Activated CD4-positive, alpha-beta T cell treated with anti-CD3 and anti-CD28 coated beads for 48 hours (primary cell): Measurements from ENCODE around the gene ZC3H7B.
"Not testable (repeated sequence)": the region's sequence is repeated elsewhere in the genome, so short reads cannot be mapped to it uniquely, and the experiment has no call there.

ENCODE experiments used
- DNase-seq: peaks from one replicate; pipeline ENCODE4 v3.0.0-alpha.2; 2020

Gene ZC3H7B

GRCh38 chr22:41394012-41394356, 92.7 kb downstream of the ZC3H7B start:
- DNase-seq: no peak

- DNase-seq: no peak
These were observed 94.4 kb downstream of the ZC3H7B start for GRCh38 chr22:41395531-41396240.

- DNase-seq: no peak
These were observed 96.0 kb downstream of the ZC3H7B start for GRCh38 chr22:41397143-41397811.

- no peak for DNase-seq
These were observed 97.6 kb downstream of the ZC3H7B start for GRCh38 chr22:41398921-41399320.

- DNase-seq: no peak
These were observed 100.7 kb downstream of the ZC3H7B start for GRCh38 chr22:41401781-41402648.

GRCh38 chr22:41402851-41403250, 101.5 kb downstream of the ZC3H7B start:
- DNase-seq: not testable (repeated sequence)

GRCh38 chr22:41403532-41404318, 102.4 kb downstream of the ZC3H7B start:
- peak; percentile 91 for DNase-seq

- DNase-seq: peak; percentile 54
These were observed 104.3 kb downstream of the ZC3H7B start for GRCh38 chr22:41405588-41405987.

GRCh38 chr22:41406410-41406809, 105.1 kb downstream of the ZC3H7B start:
- no peak for DNase-seq

- DNase-seq: no peak
These were observed 106.1 kb downstream of the ZC3H7B start for GRCh38 chr22:41407433-41407832.

- no peak for DNase-seq
These were observed 107.3 kb downstream of the ZC3H7B start for GRCh38 chr22:41408665-41409064.
